Vagina (tissue), 2 donors: ENCODE results near the gene TEX264. TPM values are rescaled to one million over a fixed set of nuclear protein-coding genes. Genes with fewer than 3 reads are reported as not detected.

Experiments
- DNase-seq, 2 donors: peaks; one replicate each; pipeline ENCODE4 v3.0.0-alpha.2; 2017; ENCODE audit errors: extremely low spot score in 2 of 2
- H3K27ac ChIP-seq: fragments of 200-600 bp; sonication (generic); one replicate; pipeline ENCODE4 v1.5.1; 2019
- H3K27me3 ChIP-seq: fragments of 200-600 bp; sonication (generic); one replicate; pipeline ENCODE4 v1.5.1; 2019
- H3K36me3 ChIP-seq, 2 donors: fragments of 200-600 bp; sonication (generic); one replicate each; pipeline ENCODE4 v1.5.1; 2017 to 2019
- H3K4me1 ChIP-seq: fragments of 200-600 bp; sonication (generic); one replicate; pipeline ENCODE4 v1.5.1; 2019
- H3K4me3 ChIP-seq, 2 donors: fragments of 200-600 bp; sonication (generic); 1 replicate in 1 of 2; 2 replicates in 1 of 2; pipeline ENCODE4 v1.5.1; 2016 to 2019
- H3K9me3 ChIP-seq: fragments of 200-600 bp; sonication (generic); one replicate; pipeline ENCODE4 v1.5.1; 2019
- CTCF ChIP-seq, 3 experiments: fragments of 450-650 bp in 2 of 3; fragments of 200-600 bp in 1 of 3; sonication (generic) in 1 of 3; IDR thresholded peaks; one replicate each; pipeline ENCODE4 v1.5.1; 2017 to 2019; ENCODE audit warnings: antibody characterized with exemption in 3 of 3, mild to moderate bottlenecking in 2 of 3, moderate library complexity in 2 of 3
- POLR2A ChIP-seq, 2 donors: fragments of 450-650 bp; IDR thresholded peaks; one replicate each; pipeline ENCODE4 v1.6.1; 2017; ENCODE audit warnings: antibody characterized with exemption in 2 of 2, mild to moderate bottlenecking in 2 of 2, moderate library complexity in 2 of 2
- POLR2AphosphoS5 ChIP-seq, 2 donors: sonication (generic); formaldehyde crosslinking; IDR thresholded peaks; one replicate each; pipeline ENCODE4 v1.9.0; 2017; ENCODE audit warnings: antibody characterized with exemption in 2 of 2, mild to moderate bottlenecking in 2 of 2, low read depth in 1 of 2; ENCODE audit not compliant: insufficient read depth in 1 of 2
- intact Hi-C: fragments of 100-400 bp; cut with DNase I; formaldehyde crosslinking; loops from one replicate; pipeline ENCODE4 v1.15.1; 2023
- total RNA-seq: library from RNA; depleted of rRNA; stranded (reverse); fragments of >200 nt; gene quantifications from one replicate; pipeline ENCODE4 v1.2.3, GENCODE V29; 2016

The TEX264 gene
- total RNA-seq, 1 donor from 2014 or later = 66.8 TPM

- no peaks in the 10 kb centered on the region for H3K9me3 ChIP-seq
- TF ChIP-seq POLR2AphosphoS5 (IDR thresholded peaks at IDR 0.05; ENCODE audit: insufficient read depth in 1 of 2, low read depth in 1 of 2) = no peak
- TF ChIP-seq CTCF (IDR thresholded peaks at IDR 0.05) = no peak
- TF ChIP-seq POLR2A (IDR thresholded peaks at IDR 0.05) = no peak
- H3K36me3 ChIP-seq = no peaks in the 10 kb centered on the region
- no peak for DNase-seq
- intact Hi-C loops = no loop called here
- no peak overlapping the region for H3K4me3 ChIP-seq
- no peaks in the 10 kb centered on the region for H3K4me1 ChIP-seq
- no peaks in the 10 kb centered on the region for H3K27me3 ChIP-seq
- H3K27ac ChIP-seq = no peak overlapping the region
Measured at GRCh38 chr3:51729042-51729633, 58.1 kb downstream of the TEX264 start.

- no peak for DNase-seq
- no peaks in the 10 kb centered on the region for H3K27me3 ChIP-seq
- intact Hi-C loops = no loop called here
- H3K4me1 ChIP-seq = no peaks in the 10 kb centered on the region
- H3K9me3 ChIP-seq = no peaks in the 10 kb centered on the region
- no peak overlapping the region for H3K27ac ChIP-seq
- TF ChIP-seq POLR2A (IDR thresholded peaks at IDR 0.05) (no peak), POLR2AphosphoS5 (IDR thresholded peaks at IDR 0.05; ENCODE audit: insufficient read depth in 1 of 2, low read depth in 1 of 2) (no peak), CTCF (IDR thresholded peaks at IDR 0.05) (no peak)
- no peak overlapping the region for H3K4me3 ChIP-seq
- H3K36me3 ChIP-seq = no peaks in the 10 kb centered on the region
Measured at GRCh38 chr3:51733859-51734571, 63.0 kb downstream of the TEX264 start.

- no peak overlapping the region for H3K27ac ChIP-seq
- intact Hi-C loops = no loop called here
Measured at GRCh38 chr3:51734572-51734907, 63.5 kb downstream of the TEX264 start.

GRCh38 chr3:51735039-51735438 is 64.0 kb downstream of the TEX264 start:
- TF ChIP-seq CTCF (IDR thresholded peaks at IDR 0.05) (no peak), POLR2AphosphoS5 (IDR thresholded peaks at IDR 0.05; ENCODE audit: insufficient read depth in 1 of 2, low read depth in 1 of 2) (no peak), POLR2A (IDR thresholded peaks at IDR 0.05) (no peak)
- Histone ChIP-seq H3K4me1 (no peaks in the 10 kb centered on the region), H3K27me3 (no peaks in the 10 kb centered on the region), H3K36me3 (no peaks in the 10 kb centered on the region), H3K9me3 (no peaks in the 10 kb centered on the region), H3K4me3 (no peak overlapping the region), H3K27ac (no peak overlapping the region)
- intact Hi-C loops = no loop called here
- no peak for DNase-seq

More at GRCh38 chr3:51734572-51734907, 63.5 kb downstream of the TEX264 start:
- Histone ChIP-seq H3K27me3 (no peaks in the 10 kb centered on the region), H3K9me3 (no peaks in the 10 kb centered on the region), H3K4me1 (no peaks in the 10 kb centered on the region), H3K36me3 (no peaks in the 10 kb centered on the region), H3K4me3 (no peak overlapping the region)
- TF ChIP-seq POLR2A (IDR thresholded peaks at IDR 0.05) = no peak
- no peak for TF ChIP-seq CTCF (IDR thresholded peaks at IDR 0.05)
- TF ChIP-seq POLR2AphosphoS5 (IDR thresholded peaks at IDR 0.05; ENCODE audit: insufficient read depth in 1 of 2, low read depth in 1 of 2) = no peak
- no peak for DNase-seq

GRCh38 chr3:51735950-51736349 is 64.9 kb downstream of the TEX264 start:
- TF ChIP-seq CTCF (IDR thresholded peaks at IDR 0.05) = no peak
- no peak for TF ChIP-seq POLR2AphosphoS5 (IDR thresholded peaks at IDR 0.05; ENCODE audit: insufficient read depth in 1 of 2, low read depth in 1 of 2)
- TF ChIP-seq POLR2A (IDR thresholded peaks at IDR 0.05) = no peak
- H3K27ac ChIP-seq = no peak overlapping the region
- intact Hi-C loops = no loop called here
- no peaks in the 10 kb centered on the region for H3K4me1 ChIP-seq
- H3K36me3 ChIP-seq = no peaks in the 10 kb centered on the region
- no peaks in the 10 kb centered on the region for H3K9me3 ChIP-seq
- no peak overlapping the region for H3K4me3 ChIP-seq
- H3K27me3 ChIP-seq = no peaks in the 10 kb centered on the region
- DNase-seq = no peak
